ENCODE results near the gene PDXP. TPM values are rescaled to one million over a fixed set of nuclear protein-coding genes. Genes with fewer than 3 reads are reported as not detected.

PDXP gene
- total and polyA plus RNA-seq, 2 of the 13 experiments (the other 11 are each of a cell fraction or from before 2014, with no cell fraction given) = 58.2 to 70.6 TPM

GRCh38 chr22:37633625-37634416 lies 24.7 kb upstream of the PDXP start (continued):
- TF ChIP-seq ZHX1 (CRISPR knock-in tag; IDR thresholded peaks at IDR 0.05; ENCODE audit: low read depth) (peak; percentile 24; the same call in 1 of the 2 replicates), MED1 (CRISPR knock-in tag; IDR thresholded peaks at IDR 0.05) (peak; percentile 15), RCOR2 (CRISPR knock-in tag; IDR thresholded peaks at IDR 0.05) (no peak), ZNF746 (CRISPR knock-in tag; IDR thresholded peaks at IDR 0.05) (peak; percentile 78; the same call in 1 of the 2 replicates), YY1 (IDR thresholded peaks at IDR 0.05; ENCODE audit: insufficient read depth, insufficient replicate concordance, low read depth, low read length) (peak; percentile 6), ZBTB33 (CRISPR knock-in tag; IDR thresholded peaks at IDR 0.05) (no peak), FLYWCH1 (CRISPR knock-in tag; IDR thresholded peaks at IDR 0.05) (no peak; the same call in 1 of the 2 replicates), ELK4 (CRISPR knock-in tag; IDR thresholded peaks at IDR 0.05; ENCODE audit: borderline replicate concordance) (no peak), PCBP1 (IDR thresholded peaks at IDR 0.05; ENCODE audit: borderline replicate concordance, low read depth, low read length) (peak; percentile 76; the same call in 1 of the 2 replicates), THAP7 (CRISPR knock-in tag; IDR thresholded peaks at IDR 0.05) (no peak), NFE2L2 (IDR thresholded peaks at IDR 0.05; ENCODE audit: low read length) (peak; percentile 19; the same call in 1 of the 2 replicates), ZMYM4 (CRISPR knock-in tag; IDR thresholded peaks at IDR 0.05) (peak; percentile 18), KMT2B (CRISPR knock-in tag; IDR thresholded peaks at IDR 0.05) (0 out of 2 replicates have a peak, but pooled peaks have one; percentile 20), PHF21A (CRISPR knock-in tag; IDR thresholded peaks at IDR 0.05) (peak; percentile 82), ZNF615 (CRISPR knock-in tag; IDR thresholded peaks at IDR 0.05; ENCODE audit: borderline replicate concordance) (no peak), HNRNPLL (IDR thresholded peaks at IDR 0.05; ENCODE audit: low read depth, low read length, poor library complexity, severe bottlenecking) (peak; percentile 4), ZNF468 (CRISPR knock-in tag; IDR thresholded peaks at IDR 0.05) (no peak), ZNF773 (CRISPR knock-in tag; IDR thresholded peaks at IDR 0.05; ENCODE audit: borderline replicate concordance) (no peak), TBX2 (CRISPR knock-in tag; IDR thresholded peaks at IDR 0.05; ENCODE audit: borderline replicate concordance) (peak; percentile 76; the same call in 1 of the 2 replicates), ZNF878 (CRISPR knock-in tag; IDR thresholded peaks at IDR 0.05) (no peak), ZNF451 (CRISPR knock-in tag; IDR thresholded peaks at IDR 0.05) (0 out of 2 replicates have a peak, but pooled peaks have one; percentile 8), ZEB1 (IDR thresholded peaks at IDR 0.05; ENCODE audit: insufficient replicate concordance, low read depth) (no peak), PPARG (CRISPR knock-in tag; conservative IDR thresholded peaks at IDR 0.05) (no peak)

All from HepG2 (cell line).